NCI-H2227 (cell line): ENCODE results near the gene CFAP65.

Experiments
- DNase-seq: peaks from one replicate; lab custom pipeline; 2025; ENCODE audit not compliant: unreplicated experiment; lab: John Stamatoyannopoulos, UW

The CFAP65 gene

GRCh38 chr2:219034823-219035222, 6.5 kb downstream of the CFAP65 start:
- no peak for DNase-seq

GRCh38 chr2:219032051-219032745, 9.1 kb downstream of the CFAP65 start:
- DNase-seq = no peak

GRCh38 chr2:219031005-219031738, 10.1 kb downstream of the CFAP65 start:
- no peak for DNase-seq

- DNase-seq = no peak
Observed at GRCh38 chr2:219030177-219030940, 11.0 kb downstream of the CFAP65 start.

- DNase-seq = peak; percentile 89
Observed at GRCh38 chr2:219029829-219030165, 11.5 kb downstream of the CFAP65 start.

- no peak for DNase-seq
Observed at GRCh38 chr2:219028996-219029828, 12.1 kb downstream of the CFAP65 start.

GRCh38 chr2:219028141-219028540, 13.2 kb downstream of the CFAP65 start:
- DNase-seq = no peak

GRCh38 chr2:219027511-219028055, 13.7 kb downstream of the CFAP65 start:
- DNase-seq = no peak

- DNase-seq = no peak
Observed at GRCh38 chr2:219026946-219027345, 14.4 kb downstream of the CFAP65 start.

- no peak for DNase-seq
Observed at GRCh38 chr2:219025637-219026585, 15.4 kb downstream of the CFAP65 start.

GRCh38 chr2:219024059-219024458, 17.3 kb downstream of the CFAP65 start:
- no peak for DNase-seq

- DNase-seq = no peak
Observed at GRCh38 chr2:219023045-219023605, 18.2 kb downstream of the CFAP65 start.

- no peak for DNase-seq
Observed at GRCh38 chr2:219022616-219023015, 18.7 kb downstream of the CFAP65 start.

- DNase-seq = no peak
Observed at GRCh38 chr2:219022041-219022440, 19.3 kb downstream of the CFAP65 start.

GRCh38 chr2:219021591-219021990, 19.7 kb downstream of the CFAP65 start:
- DNase-seq = no peak

- no peak for DNase-seq
Observed at GRCh38 chr2:219020604-219021365, 20.5 kb downstream of the CFAP65 start.

GRCh38 chr2:219019436-219019835, 21.9 kb downstream of the CFAP65 start:
- DNase-seq = no peak

GRCh38 chr2:219018726-219019125, 22.6 kb downstream of the CFAP65 start:
- no peak for DNase-seq

- no peak for DNase-seq
Observed at GRCh38 chr2:219018286-219018685, 23.0 kb downstream of the CFAP65 start.
